Activated B cell treated with CpG ODN at 0.5 μM for 24 hours (primary cell): ENCODE measurements around the gene ZBTB21. TPM values are rescaled to one million over a fixed set of nuclear protein-coding genes. Genes with fewer than 3 reads are reported as not detected.

Source experiments
- ATAC-seq: fragments of 200-7000 bp; cut with Tn5 transposase; one replicate; pipeline ENCODE4 v1.10.0; 2021; ENCODE audit warnings: low read depth, mild to moderate bottlenecking, moderate library complexity
- CTCF ChIA-PET: fragments of 350-600 bp; sonication (Branson Sonifier 250); formaldehyde crosslinking; loops from one replicate; lab custom pipeline; 2021; ENCODE audit warnings: antibody characterized with exemption; lab: Charles Lee
- POLR2A ChIA-PET: fragments of 350-600 bp; sonication (Branson Sonifier 250); formaldehyde crosslinking; loops from one replicate; lab custom pipeline; 2021; ENCODE audit warnings: antibody characterized with exemption; lab: Charles Lee
- DNase-seq: peaks from one replicate; pipeline ENCODE4 v3.0.0; 2022
- H3K27ac Mint-ChIP-seq: one replicate; pipeline ENCODE4 v1.8.0; 2020; ENCODE audit warnings: mixed read lengths
- H3K27me3 Mint-ChIP-seq: one replicate; pipeline ENCODE4 v1.8.0; 2021; ENCODE audit warnings: mixed read lengths
- H3K36me3 Mint-ChIP-seq: one replicate; pipeline ENCODE4 v1.8.0; 2021; ENCODE audit warnings: low read depth, mixed read lengths
- H3K4me1 Mint-ChIP-seq: one replicate; pipeline ENCODE4 v1.8.0; 2021; ENCODE audit warnings: mixed read lengths
- H3K4me3 Mint-ChIP-seq: one replicate; pipeline ENCODE4 v1.8.0; 2020; ENCODE audit warnings: mild to moderate bottlenecking, mixed read lengths
- H3K9me3 Mint-ChIP-seq: one replicate; pipeline ENCODE4 v1.8.0; 2020; ENCODE audit warnings: mixed read lengths
- intact Hi-C: fragments of 100-400 bp; cut with micrococcal nuclease; formaldehyde crosslinking; loops from one replicate; pipeline ENCODE4 v1.15.1; 2024
- total RNA-seq: library from RNA; stranded (reverse); gene quantifications from 2 replicates; pipeline ENCODE4 v1.2.3, GENCODE V29; 2022
- TF ChIP-seq, protein P1 (sequence below): fragments of 200-600 bp; IDR thresholded peaks from one replicate; pipeline ENCODE4 v1.8.0; 2022; ENCODE audit warnings: antibody characterized with exemption, mild to moderate bottlenecking

ZBTB21 gene
- total RNA-seq, 1 donor from 2014 or later: 24.2 TPM

DNA sequence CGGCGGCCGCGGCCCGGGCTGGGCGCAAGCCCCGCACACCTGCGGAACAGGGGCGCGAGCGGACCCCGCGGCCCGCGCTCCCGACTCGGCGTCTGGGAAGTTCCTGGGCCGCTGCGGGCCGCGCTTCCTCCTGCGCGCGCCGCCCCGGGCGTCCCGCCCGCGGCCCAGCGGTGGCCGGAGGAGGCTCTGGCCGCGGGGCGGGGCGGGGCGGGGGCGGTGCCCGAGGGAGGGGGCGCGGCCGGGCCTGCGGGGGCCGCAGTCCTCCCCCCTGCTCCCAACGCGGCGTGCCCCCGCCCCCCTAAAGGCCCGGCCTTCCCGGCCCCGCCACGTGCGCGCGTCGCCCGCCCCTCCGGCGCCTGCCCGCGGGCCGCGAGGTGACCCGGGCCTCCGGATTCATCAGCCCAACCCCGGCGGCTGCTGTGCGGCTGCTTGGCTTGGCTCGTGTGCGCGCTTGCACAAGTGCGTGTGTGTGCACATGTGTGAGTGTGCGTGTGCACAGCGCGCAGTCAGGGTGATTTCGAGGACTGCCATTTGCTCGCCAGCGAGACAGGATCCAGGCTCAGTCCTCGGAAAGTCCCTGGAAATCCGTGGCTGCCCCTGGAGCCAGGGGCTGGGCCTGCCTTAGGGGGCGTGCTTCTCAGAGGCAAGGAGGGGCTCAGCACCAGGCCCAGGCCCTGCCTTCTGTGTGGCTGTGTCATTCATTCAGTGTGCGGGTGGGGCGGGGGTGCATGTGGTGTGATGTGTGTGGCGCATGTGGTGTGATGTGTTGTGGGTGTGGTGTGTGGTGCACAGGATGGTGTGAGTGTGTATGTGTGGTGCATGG lies 56.1 kb downstream of the ZBTB21 start, which contains the start of gene C2CD2:
TSS of gene C2CD2 (minus strand) at position 188 of the 823 bp plus-strand sequence. CDS start 370 bp downstream, outside the sequence.
- H3K9me3 Mint-ChIP-seq: no peaks in the 10 kb centered on the region
- DNase-seq (no peak), ATAC-seq (peak; percentile 47)
- no peaks in the 10 kb centered on the region for H3K36me3 Mint-ChIP-seq
- peak within 1 kb of the TSS; percentile 62 for H3K4me3 Mint-ChIP-seq
- CTCF ChIA-PET: no interaction called here
- H3K4me1 Mint-ChIP-seq: peaks cover 21% of the 10 kb centered on the region
- peaks cover 17% of the 10 kb centered on the region for H3K27me3 Mint-ChIP-seq
- TF ChIP-seq, protein P1, sequence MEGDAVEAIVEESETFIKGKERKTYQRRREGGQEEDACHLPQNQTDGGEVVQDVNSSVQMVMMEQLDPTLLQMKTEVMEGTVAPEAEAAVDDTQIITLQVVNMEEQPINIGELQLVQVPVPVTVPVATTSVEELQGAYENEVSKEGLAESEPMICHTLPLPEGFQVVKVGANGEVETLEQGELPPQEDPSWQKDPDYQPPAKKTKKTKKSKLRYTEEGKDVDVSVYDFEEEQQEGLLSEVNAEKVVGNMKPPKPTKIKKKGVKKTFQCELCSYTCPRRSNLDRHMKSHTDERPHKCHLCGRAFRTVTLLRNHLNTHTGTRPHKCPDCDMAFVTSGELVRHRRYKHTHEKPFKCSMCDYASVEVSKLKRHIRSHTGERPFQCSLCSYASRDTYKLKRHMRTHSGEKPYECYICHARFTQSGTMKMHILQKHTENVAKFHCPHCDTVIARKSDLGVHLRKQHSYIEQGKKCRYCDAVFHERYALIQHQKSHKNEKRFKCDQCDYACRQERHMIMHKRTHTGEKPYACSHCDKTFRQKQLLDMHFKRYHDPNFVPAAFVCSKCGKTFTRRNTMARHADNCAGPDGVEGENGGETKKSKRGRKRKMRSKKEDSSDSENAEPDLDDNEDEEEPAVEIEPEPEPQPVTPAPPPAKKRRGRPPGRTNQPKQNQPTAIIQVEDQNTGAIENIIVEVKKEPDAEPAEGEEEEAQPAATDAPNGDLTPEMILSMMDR: no peak
- POLR2A ChIA-PET: no interaction called here
- intact Hi-C loops: loop anchor here (2.0 to 10.0 kb wide), 2 partner anchors 29 to 51 kb away; no protein-coding TSS in a partner anchor
- H3K27ac Mint-ChIP-seq: no peak within 1 kb of the TSS

- intact Hi-C loops: loop anchor here (2.0 to 10.0 kb wide), 2 partner anchors 29 to 51 kb away; no protein-coding TSS in a partner anchor
- CTCF ChIA-PET: interaction anchor here (1.0 kb wide), 1 partner anchor 155 kb away, joined by 3 read pairs; no protein-coding TSS in a partner anchor
- H3K27me3 Mint-ChIP-seq: peaks cover 17% of the 10 kb centered on the region
Measured at GRCh38 chr21:41953249-41953830, 56.8 kb downstream of the ZBTB21 start.

GRCh38 chr21:41952568-41953248 lies 57.5 kb downstream of the ZBTB21 start:
- no peak overlapping the region for H3K27ac Mint-ChIP-seq
- TF ChIP-seq, protein P1: no peak
- intact Hi-C loops: loop anchor here (2.0 to 10.0 kb wide), 2 partner anchors 28 to 52 kb away; no protein-coding TSS in a partner anchor
- no peaks in the 10 kb centered on the region for H3K36me3 Mint-ChIP-seq
- peak overlapping the region; percentile 44 for H3K4me3 Mint-ChIP-seq
- DNase-seq (no peak), ATAC-seq (no peak)
- H3K9me3 Mint-ChIP-seq: no peaks in the 10 kb centered on the region
- CTCF ChIA-PET: interaction anchor here (1.0 kb wide), 1 partner anchor 155 kb away, joined by 3 read pairs; no protein-coding TSS in a partner anchor
- peaks cover 21% of the 10 kb centered on the region for H3K4me1 Mint-ChIP-seq
- POLR2A ChIA-PET: interaction anchor here (0.8 to 1.0 kb wide), 2 partner anchors 10 to 12 kb away, joined by 3 read pairs; no protein-coding TSS in a partner anchor
- H3K27me3 Mint-ChIP-seq: peaks cover 17% of the 10 kb centered on the region

More at GRCh38 chr21:41953249-41953830, 56.8 kb downstream of the ZBTB21 start:
- Mint-ChIP-seq H3K4me1 (peaks cover 21% of the 10 kb centered on the region), H3K36me3 (no peaks in the 10 kb centered on the region), H3K9me3 (no peaks in the 10 kb centered on the region), H3K27ac (no peak overlapping the region), H3K4me3 (peak overlapping the region; percentile 44)
- ATAC-seq (peak; percentile 15), DNase-seq (no peak)
- TF ChIP-seq, protein P1: no peak
- POLR2A ChIA-PET: interaction anchor here (0.8 kb wide), 1 partner anchor 10 kb away, joined by 3 read pairs; no protein-coding TSS in a partner anchor

- TF ChIP-seq, protein P1: no peak
- no peak for DNase-seq
- Mint-ChIP-seq H3K4me3 (peak overlapping the region; percentile 29), H3K4me1 (peaks cover 21% of the 10 kb centered on the region), H3K9me3 (no peaks in the 10 kb centered on the region), H3K36me3 (no peaks in the 10 kb centered on the region), H3K27me3 (peaks cover 16% of the 10 kb centered on the region), H3K27ac (no peak overlapping the region)
- POLR2A ChIA-PET: interaction anchor here (0.8 to 1.0 kb wide), 2 partner anchors 9 to 13 kb away, joined by 3 read pairs; no protein-coding TSS in a partner anchor
- CTCF ChIA-PET: interaction anchor here (1.0 kb wide), 1 partner anchor 156 kb away, joined by 3 read pairs; no protein-coding TSS in a partner anchor
- no peak for ATAC-seq
- intact Hi-C loops: loop anchor here (2.0 to 10.0 kb wide), 2 partner anchors 27 to 53 kb away; no protein-coding TSS in a partner anchor
Measured at GRCh38 chr21:41951876-41952567, 58.1 kb downstream of the ZBTB21 start.
